HCT116 (cell line): ENCODE measurements around the gene GCNT2. TPM values are rescaled to one million over a fixed set of nuclear protein-coding genes. Genes with fewer than 3 reads are reported as not detected.

ENCODE experiments used
- ATAC-seq: fragments of 200-7000 bp; cut with Tn5 transposase; 2 replicates; pipeline ENCODE4 v1.9.1; 2020; ENCODE audit warnings: mild to moderate bottlenecking, moderate library complexity
- BruUV-seq: library from RNA; stranded (reverse); fragments of 400-500 nt; replicated peaks from 2 replicates; lab custom pipeline; 2021; lab: Mats Ljungman, UMichigan
- CTCF ChIA-PET: fragments of 300-600 bp; sonication (Branson Sonifier 250); formaldehyde crosslinking; loops from one replicate; lab custom pipeline; 2021; ENCODE audit warnings: antibody characterized with exemption; lab: Charles Lee
- POLR2A ChIA-PET: fragments of 300-600, 350-600 bp; sonication (Branson Sonifier 250); formaldehyde crosslinking; loops from one replicate; lab custom pipeline; 2021; ENCODE audit warnings: antibody characterized with exemption; lab: Charles Lee
- RAD21 ChIA-PET, 2 experiments: fragments of 300-600 bp; sonication (Branson Sonifier 250); formaldehyde crosslinking; loops; one replicate each; lab custom pipeline; 2023; ENCODE audit warnings: low total read pairs in 2 of 2; ENCODE audit not compliant: uncharacterized antibody in 2 of 2, unreplicated experiment in 2 of 2, low non-redundant PET in 1 of 2; lab: Charles Lee
- DNase-seq: peaks from one replicate; pipeline ENCODE4 v3.0.0-alpha.2; 2010; ENCODE audit warnings: low read depth, low spot score
- H2AFZ ChIP-seq: fragments of 200-600 bp; shearing (Covaris generic), sonication (generic); 2 replicates; pipeline ENCODE4 v1.6.1; 2017; ENCODE audit warnings: low read depth, mixed run types, mixed read lengths, antibody characterized with exemption, low read length; ENCODE audit not compliant: poor library complexity, severe bottlenecking
- H3K27ac ChIP-seq: 2 replicates; pipeline ENCODE4 v1.5.1; 2012; ENCODE audit warnings: low read depth, low read length
- H3K27me3 ChIP-seq: fragments of 200-600 bp; sonication (generic); 2 replicates; pipeline ENCODE4 v1.6.1; 2016; ENCODE audit warnings: mixed run types, low read length, mixed read lengths; ENCODE audit not compliant: insufficient read depth
- H3K36me3 ChIP-seq, 2 experiments: fragments of 200-500 bp in 1 of 2; fragments of 200-600 bp in 1 of 2; sonication (Bioruptor generic) in 1 of 2; sonication (generic) in 1 of 2; 2 replicates each; pipeline versions ENCODE4 v1.5.1 to v1.6.1; 2014 to 2016; ENCODE audit warnings: low read length in 2 of 2, inconsistent platforms in 1 of 2, mixed read lengths in 1 of 2, mixed run types in 1 of 2; ENCODE audit not compliant: insufficient read depth in 2 of 2, control insufficient read depth in 1 of 2
- H3K4me1 ChIP-seq, 2 experiments: fragments of 200-600 bp in 1 of 2; sonication (generic) in 1 of 2; 2 replicates each; pipeline versions ENCODE4 v1.5.1 to v1.6.1; 2012 to 2017; ENCODE audit warnings: low read length in 2 of 2, inconsistent platforms in 1 of 2, mild to moderate bottlenecking in 1 of 2, mixed read lengths in 1 of 2, mixed run types in 1 of 2, moderate library complexity in 1 of 2; ENCODE audit not compliant: insufficient read depth in 2 of 2, control insufficient read depth in 1 of 2
- H3K4me2 ChIP-seq: fragments of 200-600 bp; sonication (generic); 2 replicates; pipeline ENCODE4 v1.6.1; 2017; ENCODE audit warnings: mixed run types, low read length, mixed read lengths
- H3K4me3 ChIP-seq, 2 experiments: fragments of 200-600 bp in 1 of 2; sonication (generic) in 1 of 2; replicated peaks in 1 of 2; 2 replicates each; pipeline ENCODE4 v1.5.1; 2011 to 2016; ENCODE audit warnings: low read length in 2 of 2, control low read depth in 1 of 2, low read depth in 1 of 2, mild to moderate bottlenecking in 1 of 2, mixed read lengths in 1 of 2, mixed run types in 1 of 2
- H3K79me2 ChIP-seq: fragments of 200-600 bp; sonication (generic); 2 replicates; pipeline ENCODE4 v1.6.1; 2017; ENCODE audit warnings: mild to moderate bottlenecking, mixed run types, low read length, moderate library complexity, mixed read lengths; ENCODE audit not compliant: insufficient read depth
- H3K9ac ChIP-seq: fragments of 200-600 bp; sonication (generic); 2 replicates; pipeline ENCODE4 v1.6.1; 2016; ENCODE audit warnings: low read length, mixed read lengths
- H3K9me2 ChIP-seq: fragments of 200-600 bp; sonication (generic), shearing (Covaris generic); 2 replicates; pipeline ENCODE4 v1.6.1; 2017; ENCODE audit warnings: mixed run types, mild to moderate bottlenecking, moderate library complexity; ENCODE audit not compliant: insufficient read depth
- H3K9me3 ChIP-seq, 2 experiments: fragments of 200-500 bp in 1 of 2; fragments of 200-600 bp in 1 of 2; sonication (Bioruptor generic) in 1 of 2; sonication (generic) in 1 of 2; 2 replicates each; pipeline ENCODE4 v1.6.1; 2014 to 2017; ENCODE audit warnings: low read length in 2 of 2, mixed read lengths in 2 of 2, inconsistent platforms in 1 of 2, low read depth in 1 of 2, mild to moderate bottlenecking in 1 of 2, mixed run types in 1 of 2, moderate library complexity in 1 of 2; ENCODE audit not compliant: control insufficient read depth in 1 of 2, insufficient read depth in 1 of 2
- H4K20me1 ChIP-seq: fragments of 200-600 bp; sonication (generic), shearing (Covaris generic); 2 replicates; pipeline ENCODE4 v1.6.1; 2017; ENCODE audit warnings: mixed run types, mild to moderate bottlenecking, moderate library complexity; ENCODE audit not compliant: insufficient read depth
- CBX3 ChIP-seq: IDR thresholded peaks from 2 replicates; pipeline ENCODE4 v1.6.1; 2012; ENCODE audit warnings: low read depth
- CEBPB ChIP-seq: IDR thresholded peaks from 2 replicates; pipeline ENCODE4 v1.6.1; 2012; ENCODE audit warnings: low read depth
- EGR1 ChIP-seq: IDR thresholded peaks from 2 replicates; pipeline ENCODE4 v1.6.1; 2012; ENCODE audit warnings: low read depth
- EZH2 ChIP-seq: fragments of 200-600 bp; sonication (generic); IDR thresholded peaks from 2 replicates; pipeline ENCODE4 v1.6.1; 2017; ENCODE audit warnings: antibody characterized with exemption, mixed run types
- FOSL1 ChIP-seq: IDR thresholded peaks from 2 replicates; pipeline ENCODE4 v1.6.1; 2012; ENCODE audit warnings: low read depth
- JUND ChIP-seq: IDR thresholded peaks from 2 replicates; pipeline ENCODE4 v1.6.1; 2012
- POLR2A ChIP-seq: IDR thresholded peaks from 2 replicates; pipeline ENCODE4 v1.7.0; 2011; ENCODE audit warnings: borderline replicate concordance; ENCODE audit not compliant: insufficient read depth, insufficient read length; ENCODE audit errors: extremely low read depth
- POLR2AphosphoS5 ChIP-seq: IDR thresholded peaks from 2 replicates; pipeline ENCODE4 v1.6.1; 2011; ENCODE audit warnings: mild to moderate bottlenecking, low read depth, low read length, moderate library complexity
- RAD21 ChIP-seq: IDR thresholded peaks from 2 replicates; pipeline ENCODE4 v1.6.1; 2012; ENCODE audit warnings: low read depth, mild to moderate bottlenecking
- SIN3A ChIP-seq: IDR thresholded peaks from 2 replicates; pipeline ENCODE4 v1.6.1; 2012; ENCODE audit warnings: low read depth
- SRF ChIP-seq: IDR thresholded peaks from 2 replicates; pipeline ENCODE4 v1.6.1; 2012; ENCODE audit warnings: low read depth
- TCF7L2 ChIP-seq: IDR thresholded peaks from 2 replicates; pipeline ENCODE4 v1.7.0; 2011; ENCODE audit warnings: borderline replicate concordance, inconsistent platforms; ENCODE audit not compliant: insufficient read depth, insufficient read length; ENCODE audit errors: extremely low read depth
- YY1 ChIP-seq: IDR thresholded peaks from 2 replicates; pipeline ENCODE4 v1.6.1; 2011; ENCODE audit warnings: low read length, low read depth, moderate library complexity, mild to moderate bottlenecking; ENCODE audit not compliant: insufficient replicate concordance; ENCODE audit errors: extremely low read depth
- ZBTB33 ChIP-seq: IDR thresholded peaks from 2 replicates; pipeline ENCODE4 v1.6.1; 2011; ENCODE audit warnings: mild to moderate bottlenecking, low read length, moderate library complexity; ENCODE audit not compliant: insufficient replicate concordance; ENCODE audit errors: extremely low read depth
- ZFX ChIP-seq: fragments of 450-650 bp; IDR thresholded peaks from 2 replicates; pipeline ENCODE4 v1.6.1; 2017
- ZNF274 ChIP-seq: fragments of 200-500 bp; sonication (Bioruptor generic); IDR thresholded peaks from 2 replicates; pipeline ENCODE4 v1.6.1; 2014; ENCODE audit warnings: mild to moderate bottlenecking, low read depth, low read length, inconsistent platforms
- intact Hi-C: fragments of 100-400 bp; cut with micrococcal nuclease; formaldehyde crosslinking; loops from 2 replicates; pipeline ENCODE4 v1.10.0; 2022
- total RNA-seq: library from RNA; stranded (reverse); gene quantifications from one replicate; pipeline ENCODE4 v1.2.1, GENCODE V29; 2021; ENCODE audit not compliant: unreplicated experiment
- TF ChIP-seq, protein P1 (sequence below): IDR thresholded peaks from 2 replicates; pipeline ENCODE4 v1.6.1; 2012
- TF ChIP-seq, protein P2 (sequence below), 3 experiments: fragments of 200-600 bp in 1 of 3; sonication (generic) in 1 of 3; IDR thresholded peaks in 2 of 3; conservative IDR thresholded peaks in 1 of 3; 2 replicates each; pipeline ENCODE4 v1.5.1; 2012 to 2017; ENCODE audit warnings: low read depth in 2 of 3, low read length in 2 of 3, antibody characterized with exemption in 1 of 3, borderline replicate concordance in 1 of 3, control low read depth in 1 of 3, mild to moderate bottlenecking in 1 of 3, mixed read lengths in 1 of 3, mixed run types in 1 of 3, moderate library complexity in 1 of 3; ENCODE audit not compliant: insufficient read depth in 1 of 3
- TF ChIP-seq, protein P3 (sequence below): IDR thresholded peaks from 2 replicates; pipeline ENCODE4 v1.6.1; 2012
- TF ChIP-seq, protein P4 (sequence below): IDR thresholded peaks from 2 replicates; pipeline ENCODE4 v1.6.1; 2012; ENCODE audit warnings: low read depth

GCNT2 gene
- total RNA-seq, 1 experiment from 2014 or later: 0.74 TPM

- TF ChIP-seq, protein P1, sequence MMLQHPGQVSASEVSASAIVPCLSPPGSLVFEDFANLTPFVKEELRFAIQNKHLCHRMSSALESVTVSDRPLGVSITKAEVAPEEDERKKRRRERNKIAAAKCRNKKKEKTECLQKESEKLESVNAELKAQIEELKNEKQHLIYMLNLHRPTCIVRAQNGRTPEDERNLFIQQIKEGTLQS: no peak
- TF ChIP-seq CBX3 (no peak), CEBPB (no peak), RAD21 (no peak), ZBTB33 (no peak), SIN3A (no peak), ZNF274 (no peak), FOSL1 (no peak), YY1 (no peak), SRF (no peak), JUND (no peak), POLR2A (no peak), POLR2AphosphoS5 (no peak), ZFX (no peak), EZH2 (no peak), TCF7L2 (no peak), EGR1 (no peak)
- TF ChIP-seq, protein P2, sequence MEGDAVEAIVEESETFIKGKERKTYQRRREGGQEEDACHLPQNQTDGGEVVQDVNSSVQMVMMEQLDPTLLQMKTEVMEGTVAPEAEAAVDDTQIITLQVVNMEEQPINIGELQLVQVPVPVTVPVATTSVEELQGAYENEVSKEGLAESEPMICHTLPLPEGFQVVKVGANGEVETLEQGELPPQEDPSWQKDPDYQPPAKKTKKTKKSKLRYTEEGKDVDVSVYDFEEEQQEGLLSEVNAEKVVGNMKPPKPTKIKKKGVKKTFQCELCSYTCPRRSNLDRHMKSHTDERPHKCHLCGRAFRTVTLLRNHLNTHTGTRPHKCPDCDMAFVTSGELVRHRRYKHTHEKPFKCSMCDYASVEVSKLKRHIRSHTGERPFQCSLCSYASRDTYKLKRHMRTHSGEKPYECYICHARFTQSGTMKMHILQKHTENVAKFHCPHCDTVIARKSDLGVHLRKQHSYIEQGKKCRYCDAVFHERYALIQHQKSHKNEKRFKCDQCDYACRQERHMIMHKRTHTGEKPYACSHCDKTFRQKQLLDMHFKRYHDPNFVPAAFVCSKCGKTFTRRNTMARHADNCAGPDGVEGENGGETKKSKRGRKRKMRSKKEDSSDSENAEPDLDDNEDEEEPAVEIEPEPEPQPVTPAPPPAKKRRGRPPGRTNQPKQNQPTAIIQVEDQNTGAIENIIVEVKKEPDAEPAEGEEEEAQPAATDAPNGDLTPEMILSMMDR (IDR thresholded peaks at IDR 0.05 in 2 of 3, conservative IDR thresholded peaks at IDR 0.05 in 1 of 3; ENCODE audit: borderline replicate concordance in 1 of 3, insufficient read depth in 1 of 3, low read depth in 2 of 3, low read length in 2 of 3): no peak
- TF ChIP-seq, protein P3, sequence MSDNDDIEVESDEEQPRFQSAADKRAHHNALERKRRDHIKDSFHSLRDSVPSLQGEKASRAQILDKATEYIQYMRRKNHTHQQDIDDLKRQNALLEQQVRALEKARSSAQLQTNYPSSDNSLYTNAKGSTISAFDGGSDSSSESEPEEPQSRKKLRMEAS: no peak
- TF ChIP-seq, protein P4, sequence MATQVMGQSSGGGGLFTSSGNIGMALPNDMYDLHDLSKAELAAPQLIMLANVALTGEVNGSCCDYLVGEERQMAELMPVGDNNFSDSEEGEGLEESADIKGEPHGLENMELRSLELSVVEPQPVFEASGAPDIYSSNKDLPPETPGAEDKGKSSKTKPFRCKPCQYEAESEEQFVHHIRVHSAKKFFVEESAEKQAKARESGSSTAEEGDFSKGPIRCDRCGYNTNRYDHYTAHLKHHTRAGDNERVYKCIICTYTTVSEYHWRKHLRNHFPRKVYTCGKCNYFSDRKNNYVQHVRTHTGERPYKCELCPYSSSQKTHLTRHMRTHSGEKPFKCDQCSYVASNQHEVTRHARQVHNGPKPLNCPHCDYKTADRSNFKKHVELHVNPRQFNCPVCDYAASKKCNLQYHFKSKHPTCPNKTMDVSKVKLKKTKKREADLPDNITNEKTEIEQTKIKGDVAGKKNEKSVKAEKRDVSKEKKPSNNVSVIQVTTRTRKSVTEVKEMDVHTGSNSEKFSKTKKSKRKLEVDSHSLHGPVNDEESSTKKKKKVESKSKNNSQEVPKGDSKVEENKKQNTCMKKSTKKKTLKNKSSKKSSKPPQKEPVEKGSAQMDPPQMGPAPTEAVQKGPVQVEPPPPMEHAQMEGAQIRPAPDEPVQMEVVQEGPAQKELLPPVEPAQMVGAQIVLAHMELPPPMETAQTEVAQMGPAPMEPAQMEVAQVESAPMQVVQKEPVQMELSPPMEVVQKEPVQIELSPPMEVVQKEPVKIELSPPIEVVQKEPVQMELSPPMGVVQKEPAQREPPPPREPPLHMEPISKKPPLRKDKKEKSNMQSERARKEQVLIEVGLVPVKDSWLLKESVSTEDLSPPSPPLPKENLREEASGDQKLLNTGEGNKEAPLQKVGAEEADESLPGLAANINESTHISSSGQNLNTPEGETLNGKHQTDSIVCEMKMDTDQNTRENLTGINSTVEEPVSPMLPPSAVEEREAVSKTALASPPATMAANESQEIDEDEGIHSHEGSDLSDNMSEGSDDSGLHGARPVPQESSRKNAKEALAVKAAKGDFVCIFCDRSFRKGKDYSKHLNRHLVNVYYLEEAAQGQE: no peak
- TF ChIP-seq, all 23 proteins: peak for 0
- no peaks in the 10 kb centered on the region for H3K36me3 ChIP-seq
- no peaks in the 10 kb centered on the region for H3K9me3 ChIP-seq
- BruUV-seq: no TSS peak
- CTCF ChIA-PET: no interaction called here
- RAD21 ChIA-PET: no interaction called here
- no peaks in the 10 kb centered on the region for H3K79me2 ChIP-seq
- no peaks in the 10 kb centered on the region; the same call in 1 of the 2 replicates for H3K27me3 ChIP-seq
- H3K9ac ChIP-seq: no peak overlapping the region
- no peaks in the 10 kb centered on the region for H3K9me2 ChIP-seq
- no peaks in the 10 kb centered on the region for H4K20me1 ChIP-seq
- no peak for DNase-seq
- H3K4me3 ChIP-seq: no peak overlapping the region
- intact Hi-C loops: no loop called here
- H3K27ac ChIP-seq: no peak overlapping the region
- no peaks in the 10 kb centered on the region for H3K4me1 ChIP-seq
- H2AFZ ChIP-seq: no peak overlapping the region
- no peak overlapping the region for H3K4me2 ChIP-seq
- no peak for ATAC-seq
- POLR2A ChIA-PET: no interaction called here
These were observed 35.8 kb downstream of the GCNT2 start for GRCh38 chr6:10556992-10557391.
